ENCODE results near the gene CALCOCO1. TPM values are rescaled to one million over a fixed set of nuclear protein-coding genes. Genes with fewer than 3 reads are reported as not detected.

CALCOCO1 gene
- total RNA-seq, 4 donors from 2014 or later = 121 to 219 (median 152) TPM

DNA sequence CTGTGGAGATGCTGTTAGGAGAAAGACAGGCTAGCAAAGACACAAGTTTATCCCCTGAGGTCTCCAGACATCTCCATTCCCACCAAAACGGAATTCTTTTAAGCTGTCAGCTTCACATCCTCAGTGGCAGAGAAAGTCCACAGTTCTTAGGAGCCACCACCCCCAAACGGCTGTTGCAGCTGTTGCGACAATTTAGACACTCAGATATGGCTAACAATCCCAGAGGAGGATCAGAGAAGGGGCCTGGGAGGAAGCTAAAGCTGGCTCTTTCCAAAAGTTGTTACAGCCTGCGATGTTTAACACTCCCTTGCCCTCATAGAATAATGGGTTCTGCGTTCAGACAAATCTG, 49.5 kb downstream of the CALCOCO1 start:
- TF ChIP-seq, protein P1, sequence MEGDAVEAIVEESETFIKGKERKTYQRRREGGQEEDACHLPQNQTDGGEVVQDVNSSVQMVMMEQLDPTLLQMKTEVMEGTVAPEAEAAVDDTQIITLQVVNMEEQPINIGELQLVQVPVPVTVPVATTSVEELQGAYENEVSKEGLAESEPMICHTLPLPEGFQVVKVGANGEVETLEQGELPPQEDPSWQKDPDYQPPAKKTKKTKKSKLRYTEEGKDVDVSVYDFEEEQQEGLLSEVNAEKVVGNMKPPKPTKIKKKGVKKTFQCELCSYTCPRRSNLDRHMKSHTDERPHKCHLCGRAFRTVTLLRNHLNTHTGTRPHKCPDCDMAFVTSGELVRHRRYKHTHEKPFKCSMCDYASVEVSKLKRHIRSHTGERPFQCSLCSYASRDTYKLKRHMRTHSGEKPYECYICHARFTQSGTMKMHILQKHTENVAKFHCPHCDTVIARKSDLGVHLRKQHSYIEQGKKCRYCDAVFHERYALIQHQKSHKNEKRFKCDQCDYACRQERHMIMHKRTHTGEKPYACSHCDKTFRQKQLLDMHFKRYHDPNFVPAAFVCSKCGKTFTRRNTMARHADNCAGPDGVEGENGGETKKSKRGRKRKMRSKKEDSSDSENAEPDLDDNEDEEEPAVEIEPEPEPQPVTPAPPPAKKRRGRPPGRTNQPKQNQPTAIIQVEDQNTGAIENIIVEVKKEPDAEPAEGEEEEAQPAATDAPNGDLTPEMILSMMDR (IDR thresholded peaks at IDR 0.05) = no peak
- TF ChIP-seq POLR2A (IDR thresholded peaks at IDR 0.05) = no peak
- no peak for DNase-seq
- Histone ChIP-seq H3K4me3 (peak overlapping the region; percentile 38 to 48), H3K27ac (peak overlapping the region; percentile 92 to 97), H3K27me3 (no peaks in the 10 kb centered on the region), H3K9me3 (no peaks in the 10 kb centered on the region), H3K4me1 (peaks cover 0 to 6% of the 10 kb centered on the region in 2 donors), H3K36me3 (no peaks in the 10 kb centered on the region)
- intact Hi-C loops (cut with DNase I; ENCODE audit: low total_unique reads) = loop anchor here (5.0 kb wide), 1 partner anchor 135 kb away; no protein-coding TSS in a partner anchor

DNA sequence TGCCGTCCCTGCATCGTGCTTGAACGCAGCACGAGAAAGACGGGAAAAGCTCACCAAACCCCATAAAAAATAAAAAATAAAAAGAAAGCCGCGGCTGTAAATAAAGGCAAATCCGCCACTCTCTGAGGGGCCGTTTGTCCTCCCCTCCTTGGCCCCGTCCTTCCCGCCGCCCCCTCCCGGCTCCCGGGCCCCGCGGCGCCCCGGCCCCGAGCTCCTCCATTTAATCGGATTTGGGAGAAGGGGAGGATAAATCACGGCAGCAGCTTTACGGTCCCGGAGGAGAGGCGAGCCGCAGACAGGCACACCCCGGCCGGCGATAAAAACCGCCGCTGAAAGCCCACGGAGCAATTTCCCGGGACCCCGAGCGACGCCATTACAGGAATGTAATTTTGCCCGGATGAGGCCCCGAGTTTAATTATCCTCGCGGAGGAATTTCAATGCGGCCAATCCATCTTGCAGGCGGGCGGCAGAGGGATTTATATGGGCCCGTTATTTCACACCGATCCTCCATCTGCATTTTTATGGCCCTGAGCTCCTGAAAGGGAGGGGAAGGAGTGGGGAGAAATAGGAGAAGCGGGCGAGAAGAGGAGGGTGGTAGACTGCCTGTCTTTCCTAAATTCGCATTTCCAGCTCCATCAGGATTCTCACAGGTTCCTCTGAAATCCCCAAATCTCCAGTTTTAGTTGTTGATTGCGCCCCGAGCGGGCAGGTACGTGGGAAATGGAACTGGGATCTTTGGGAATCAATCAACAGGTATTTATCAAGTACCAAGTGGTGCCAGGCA, 50.0 kb downstream of the CALCOCO1 start:
- Histone ChIP-seq H3K9me3 (no peaks in the 10 kb centered on the region), H3K4me3 (peak overlapping the region; percentile 38 to 48), H3K4me1 (peaks cover 0 to 6% of the 10 kb centered on the region in 2 donors), H3K27ac (peak overlapping the region; percentile 92 to 97), H3K27me3 (no peaks in the 10 kb centered on the region), H3K36me3 (no peaks in the 10 kb centered on the region)
- TF ChIP-seq POLR2A (IDR thresholded peaks at IDR 0.05) = no peak
- TF ChIP-seq, protein P1 (IDR thresholded peaks at IDR 0.05) = no peak
- intact Hi-C loops (cut with DNase I; ENCODE audit: low total_unique reads) = loop anchor here (5.0 kb wide), 1 partner anchor 135 kb away; no protein-coding TSS in a partner anchor
- peak in 1 of 2 donors; percentile 45 for DNase-seq

DNA sequence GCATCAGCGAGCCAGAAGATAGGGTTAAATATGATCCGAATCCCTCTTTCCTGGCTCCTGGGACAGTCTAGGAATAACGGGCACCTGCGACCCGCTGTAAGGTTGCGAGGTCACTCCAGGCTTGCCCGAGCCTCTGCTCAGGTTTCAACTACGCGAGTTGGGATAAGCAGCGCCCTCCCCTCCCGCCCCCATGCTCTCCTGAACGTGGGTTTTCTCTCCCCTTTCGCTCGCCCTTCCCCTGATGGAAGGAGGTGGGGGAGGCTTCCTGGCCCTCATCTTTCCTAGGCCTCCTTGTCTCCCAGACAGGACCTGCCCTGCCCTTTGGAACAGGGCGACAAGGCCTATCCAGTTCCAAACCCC, 50.6 kb downstream of the CALCOCO1 start:
- TF ChIP-seq, protein P1 (IDR thresholded peaks at IDR 0.05) = no peak
- no peak for TF ChIP-seq POLR2A (IDR thresholded peaks at IDR 0.05)
- H3K27me3 ChIP-seq = no peaks in the 10 kb centered on the region
- H3K27ac ChIP-seq = peak overlapping the region; percentile 92 to 97
- peak overlapping the region; percentile 38 to 48 for H3K4me3 ChIP-seq
- H3K36me3 ChIP-seq = no peaks in the 10 kb centered on the region
- peak; percentile 66 to 68 for DNase-seq
- intact Hi-C loops (cut with DNase I; ENCODE audit: low total_unique reads) = loop anchor here (5.0 kb wide), 1 partner anchor 134 kb away; no protein-coding TSS in a partner anchor
- no peaks in the 10 kb centered on the region for H3K9me3 ChIP-seq
- H3K4me1 ChIP-seq = peaks cover 0 to 6% of the 10 kb centered on the region in 2 donors

DNA sequence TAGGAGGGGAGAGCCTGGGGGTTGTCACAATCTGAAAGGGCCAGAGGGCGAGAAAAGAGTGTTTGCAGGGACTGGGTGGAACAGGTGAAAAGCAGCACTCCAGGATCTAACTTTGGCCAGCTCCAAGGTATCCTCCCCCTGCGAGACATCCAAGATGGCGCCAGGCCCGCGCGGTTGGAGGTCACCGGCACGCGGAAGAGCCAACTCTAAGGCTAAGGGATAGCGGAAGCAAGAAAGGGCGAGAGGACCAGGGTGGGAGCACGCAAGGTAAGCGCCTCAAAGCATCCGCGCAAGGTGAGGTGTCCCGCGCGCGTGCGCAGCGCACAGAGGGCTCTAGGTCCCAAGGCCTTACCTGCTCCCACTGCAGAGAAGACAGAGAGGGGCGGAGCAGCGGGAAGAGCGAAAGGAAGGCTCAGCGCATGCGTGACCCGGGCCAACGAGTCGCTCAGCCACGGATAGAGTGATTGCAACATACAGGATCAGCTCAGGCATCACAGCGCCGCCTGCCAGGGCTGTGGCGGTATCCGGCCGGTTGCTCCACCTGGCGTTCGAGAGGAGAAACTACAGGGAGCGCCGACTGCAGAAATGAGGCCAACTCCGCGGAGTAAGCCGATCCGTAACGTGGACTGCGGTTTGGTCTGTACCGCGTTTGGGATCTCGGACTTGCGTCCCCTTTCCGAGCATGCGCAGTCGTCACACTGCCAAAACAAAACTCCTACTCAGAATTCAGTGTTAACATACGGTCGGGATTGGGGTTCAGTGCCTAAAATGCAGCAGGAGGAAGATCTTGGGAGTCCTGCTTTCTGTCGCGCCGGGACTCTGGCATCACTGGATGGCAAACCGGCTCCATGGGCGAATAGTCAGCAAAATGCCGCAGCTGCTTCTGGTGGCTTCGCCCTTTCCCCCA, 51.3 kb downstream of the CALCOCO1 start, which contains the start of gene ATP5MC2:
Gene ATP5MC2 (minus strand): TSS at position 383 of the 907 bp plus-strand sequence. CDS start 3,469 bp downstream, outside the sequence.
- intact Hi-C loops (cut with DNase I; ENCODE audit: low total_unique reads) = loop anchor here (5.0 kb wide), 1 partner anchor 134 kb away; no protein-coding TSS in a partner anchor
- no peaks in the 10 kb centered on the region for H3K36me3 ChIP-seq

More for the DNA sequence above, 51.3 kb downstream of the CALCOCO1 start, which contains the start of gene ATP5MC2:
- TF ChIP-seq, protein P1 (IDR thresholded peaks at IDR 0.05) = peak; percentile 97 to 100 (median 98)
- TF ChIP-seq POLR2A (IDR thresholded peaks at IDR 0.05) = peak; percentile 55 to 70
- peak; percentile 97 to 98 for DNase-seq
- Histone ChIP-seq H3K4me1 (peaks cover 0 to 6% of the 10 kb centered on the region in 2 donors), H3K4me3 (peak within 1 kb of the TSS; percentile 66 to 84), H3K27me3 (no peaks in the 10 kb centered on the region), H3K9me3 (no peaks in the 10 kb centered on the region), H3K27ac (peak within 1 kb of the TSS; percentile 92 to 97)

Measured in uterus (tissue), 4 donors.